Neural progenitor cell (in vitro differentiated cells): Measurements from ENCODE around the gene MACROH2A1.

ENCODE experiments used
- CTCF ChIP-seq: fragments of 200-600 bp; sonication (generic); IDR thresholded peaks from 2 replicates; pipeline ENCODE4 v1.5.1; 2017; ENCODE audit warnings: antibody characterized with exemption, mild to moderate bottlenecking
- EZH2phosphoT487 ChIP-seq: fragments of 200-600 bp; sonication (generic); IDR thresholded peaks from 2 replicates; pipeline ENCODE4 v1.6.1; 2017; ENCODE audit warnings: antibody characterized with exemption

GRCh38 chr5:135310328-135310989, 88.6 kb downstream of the MACROH2A1 start:
- TF ChIP-seq CTCF (no peak), EZH2phosphoT487 (no peak)
